NK-92 (cell line): ENCODE data around the gene ZNF747.
"Not testable (repeated sequence)": the region's sequence is repeated elsewhere in the genome, so short reads cannot be mapped to it uniquely, and the experiment has no call there.

Experiments
- DNase-seq: peaks from one replicate; lab custom pipeline; 2025; ENCODE audit not compliant: unreplicated experiment; lab: John Stamatoyannopoulos, UW

The ZNF747 gene

DNA sequence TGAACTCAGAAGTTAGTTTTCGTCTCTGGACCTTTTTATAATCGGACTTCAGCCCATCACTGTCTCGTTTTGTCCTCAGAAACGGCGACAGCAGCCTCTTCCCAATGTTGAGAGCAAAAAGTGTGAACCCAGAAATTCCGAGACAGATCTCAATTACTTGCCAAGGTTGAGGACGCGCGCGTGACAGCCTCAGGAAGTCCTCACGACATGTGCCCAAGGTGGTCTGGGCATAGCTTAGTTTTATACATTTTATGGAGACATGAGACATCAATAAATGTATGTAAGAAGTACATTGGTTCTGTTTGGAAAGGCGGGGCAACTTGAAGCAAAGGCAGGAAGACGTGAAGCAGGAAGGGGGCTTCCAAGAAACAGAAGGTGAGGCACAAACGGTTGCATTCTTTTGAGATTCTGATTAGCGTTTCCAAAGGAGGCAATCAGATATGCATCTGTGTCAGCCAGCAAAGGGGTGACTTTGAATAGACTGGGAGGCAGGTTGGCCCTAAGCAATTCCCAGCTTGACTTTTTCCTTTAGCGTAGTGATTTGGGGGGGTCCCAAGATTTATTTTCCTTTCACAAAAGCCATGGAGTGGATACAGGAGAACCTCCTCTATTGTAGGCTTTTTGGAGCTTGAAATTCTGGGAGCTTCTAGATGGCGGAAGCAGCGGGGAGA lies 583 bp upstream of the ZNF747 start:
- no peak for DNase-seq

DNA sequence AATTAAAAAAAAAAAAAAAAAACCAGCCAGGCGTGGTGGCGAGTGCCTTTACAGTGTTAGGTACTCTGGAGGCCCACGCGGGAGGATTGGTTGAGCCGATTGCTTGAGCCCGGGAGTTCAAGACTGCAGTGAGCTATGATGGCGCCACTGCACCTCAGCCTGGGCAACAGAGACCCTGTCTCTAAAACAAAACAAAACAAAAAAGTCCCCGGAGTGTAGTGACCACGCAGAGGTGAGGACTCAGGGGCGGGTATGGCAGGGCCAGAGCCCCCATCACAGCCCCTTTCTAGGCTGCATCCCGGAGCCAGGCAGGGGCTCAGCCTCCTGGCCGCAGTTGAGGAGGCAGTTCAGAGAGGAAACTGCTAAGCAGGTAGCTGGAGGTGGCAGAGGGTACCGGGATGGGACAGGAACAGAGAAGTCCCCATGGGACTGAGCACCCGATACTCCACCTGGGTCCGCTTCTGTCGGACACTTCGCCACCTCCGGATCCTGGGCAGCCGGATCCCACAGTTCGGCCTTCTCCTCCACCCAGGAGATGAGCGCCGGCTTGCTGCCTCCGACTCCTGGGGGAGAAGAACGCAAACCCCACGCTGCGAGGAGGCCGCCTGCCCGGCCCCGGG lies 800 bp downstream of the ZNF747 start:
- DNase-seq, result no peak

DNA sequence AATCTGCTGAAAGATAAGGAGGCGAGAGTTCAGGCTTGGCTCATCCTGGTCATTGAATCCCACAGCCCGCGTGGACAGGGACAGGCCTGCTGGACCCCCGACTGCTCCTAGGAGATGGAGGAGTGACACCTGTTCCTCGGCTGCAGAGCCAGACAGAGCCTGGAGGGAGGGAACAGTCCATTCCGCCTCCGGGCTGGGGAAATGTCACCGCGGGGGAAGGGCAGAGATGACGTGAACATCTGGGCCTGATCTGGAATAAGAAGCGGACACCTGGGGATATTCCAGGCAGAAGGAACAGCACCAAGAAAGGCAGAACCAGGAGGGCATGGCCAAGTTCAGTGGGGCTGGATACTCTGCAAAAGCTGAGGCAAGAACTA lies 1.5 kb downstream of the ZNF747 start:
- DNase-seq, result no peak

DNA sequence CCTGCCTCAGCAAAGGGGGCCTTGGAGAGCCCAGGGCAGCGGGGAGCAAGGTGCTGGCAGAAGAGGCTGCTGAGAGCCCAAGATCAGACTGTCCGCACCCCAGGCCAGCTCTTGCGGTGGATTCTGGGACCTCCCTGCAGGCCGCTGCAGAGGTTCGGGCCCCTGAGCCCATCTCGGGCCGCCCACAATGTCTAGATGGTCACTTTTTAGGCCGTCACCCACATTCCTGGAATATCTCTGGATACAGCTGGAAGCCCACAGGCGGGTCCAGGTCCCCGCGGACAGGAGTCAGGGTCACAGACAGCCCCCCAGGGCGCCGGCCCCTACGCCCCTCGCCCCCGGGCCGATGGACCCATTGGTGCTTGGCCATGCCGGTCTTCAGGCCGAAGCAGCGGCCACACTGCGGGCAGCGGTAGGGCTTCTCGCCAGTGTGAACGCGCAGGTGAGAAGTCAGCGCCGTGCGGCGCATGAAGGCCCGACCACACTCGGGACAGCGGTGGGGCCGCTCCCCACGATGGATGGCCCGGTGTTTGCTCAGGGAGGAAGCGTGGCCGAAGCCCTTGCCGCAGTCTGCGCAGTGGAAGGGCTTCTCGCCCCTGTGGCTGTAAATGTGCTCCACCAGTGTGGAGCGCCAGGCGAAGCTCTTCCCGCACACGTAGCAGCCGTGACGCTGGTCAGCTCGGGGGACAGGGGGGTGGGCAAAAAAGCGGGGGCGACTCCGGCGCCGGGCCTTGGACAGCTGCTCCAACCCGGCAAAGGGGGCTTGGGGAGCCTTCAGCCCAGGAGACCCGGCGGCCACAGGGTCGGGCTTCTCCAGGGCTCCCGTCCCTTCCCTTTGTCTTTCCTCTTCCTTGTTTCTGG lies 2.1 kb downstream of the ZNF747 start:
- no peak for DNase-seq

DNA sequence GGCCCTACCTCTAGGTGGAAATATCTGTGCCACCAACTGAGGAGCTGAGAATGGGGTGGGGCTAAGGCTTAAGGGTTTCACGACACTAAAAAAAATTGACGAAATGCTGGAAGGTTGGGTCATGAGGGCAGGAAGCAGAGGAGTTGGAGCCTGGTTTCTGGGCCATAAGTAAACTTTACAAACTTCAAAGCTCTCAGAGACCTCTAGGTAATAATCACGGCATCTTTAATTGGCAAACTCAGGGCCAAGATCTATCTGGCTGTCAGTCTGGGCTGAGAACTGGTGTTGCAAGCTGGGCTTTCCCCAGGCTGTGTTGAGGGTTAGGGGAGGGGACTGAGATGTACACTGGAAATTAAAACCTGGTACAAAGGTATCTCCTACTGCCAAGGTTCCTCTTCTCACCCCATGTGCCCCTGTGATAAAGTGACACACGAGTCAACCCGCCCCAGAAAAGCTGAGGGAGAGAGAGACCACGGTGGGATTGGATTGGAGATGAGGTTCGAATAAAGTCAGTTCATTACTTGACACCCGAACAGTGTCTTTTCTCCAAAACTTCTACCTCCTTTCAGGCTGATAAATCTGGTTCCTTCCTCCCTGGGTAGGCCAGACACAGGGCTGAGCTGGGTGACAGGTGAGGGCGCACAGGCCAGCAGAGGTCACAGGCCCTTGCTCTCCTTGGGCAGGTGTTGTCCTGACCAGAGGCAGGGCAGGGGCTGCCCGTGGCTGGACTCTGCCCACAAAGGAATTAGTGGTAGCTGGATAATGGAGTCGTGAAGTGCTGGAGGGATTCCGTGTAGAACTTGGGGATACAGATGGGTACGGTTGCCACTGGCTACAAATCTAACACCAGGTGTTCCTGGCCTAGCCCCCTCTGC lies 4.3 kb downstream of the ZNF747 start:
- no peak for DNase-seq

DNA sequence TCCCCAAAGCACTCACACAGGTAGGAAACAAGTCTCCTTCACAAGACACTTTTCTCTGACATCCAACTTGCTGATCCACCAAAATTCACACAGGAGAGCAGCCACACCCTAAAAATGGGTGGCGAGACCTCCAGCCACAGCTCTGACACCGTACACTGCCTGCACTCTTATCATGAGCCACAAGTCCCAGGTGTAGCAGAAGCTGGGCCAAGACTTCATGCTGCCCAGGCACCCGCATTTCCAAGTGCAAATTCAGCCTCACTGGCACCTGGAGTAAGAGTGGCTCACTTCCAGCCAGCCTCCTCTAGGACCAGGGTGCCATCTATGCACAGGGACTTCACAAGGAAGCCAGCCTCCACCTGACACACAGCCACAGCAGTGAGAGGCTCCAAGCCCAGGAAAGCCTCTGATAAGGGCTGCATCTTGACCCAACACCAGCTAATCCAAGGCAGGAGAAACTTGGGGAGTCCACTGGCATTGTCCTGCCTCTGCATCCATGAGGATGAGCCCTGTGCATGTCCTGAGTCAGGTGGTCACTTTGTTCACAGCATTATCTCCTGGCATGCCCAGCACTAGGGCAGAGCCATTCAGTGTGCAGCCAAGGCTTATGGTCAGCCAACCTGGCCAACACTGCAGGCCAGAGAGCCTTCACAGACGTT lies 5.7 kb downstream of the ZNF747 start:
- DNase-seq, result no peak

DNA sequence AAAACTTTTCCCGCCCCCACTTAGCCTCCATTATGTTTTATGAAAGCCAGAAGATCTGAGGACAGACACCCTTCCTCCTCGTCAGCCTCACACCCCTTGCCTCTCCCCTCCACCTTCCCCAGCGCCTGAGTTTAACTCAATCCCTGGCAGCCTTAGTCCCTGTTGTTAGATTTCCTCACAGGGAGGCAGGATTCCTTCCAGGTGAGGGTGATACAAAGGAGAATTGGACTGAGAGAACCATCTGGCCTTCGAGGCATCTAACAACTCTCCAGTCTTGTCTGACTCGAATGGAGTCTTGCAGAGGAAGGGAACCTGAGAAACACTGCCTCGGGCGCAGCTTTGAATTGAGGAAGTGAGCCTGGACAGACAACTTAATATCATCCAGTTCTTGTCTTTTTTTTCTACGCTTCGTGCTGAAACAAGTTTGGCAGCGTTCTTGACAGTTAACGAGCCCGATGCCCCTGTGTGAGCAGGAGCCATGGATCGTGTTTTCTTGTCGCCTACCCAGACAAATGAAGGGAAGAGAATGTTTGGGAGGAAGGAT lies 7.0 kb downstream of the ZNF747 start:
- DNase-seq, result no peak

DNA sequence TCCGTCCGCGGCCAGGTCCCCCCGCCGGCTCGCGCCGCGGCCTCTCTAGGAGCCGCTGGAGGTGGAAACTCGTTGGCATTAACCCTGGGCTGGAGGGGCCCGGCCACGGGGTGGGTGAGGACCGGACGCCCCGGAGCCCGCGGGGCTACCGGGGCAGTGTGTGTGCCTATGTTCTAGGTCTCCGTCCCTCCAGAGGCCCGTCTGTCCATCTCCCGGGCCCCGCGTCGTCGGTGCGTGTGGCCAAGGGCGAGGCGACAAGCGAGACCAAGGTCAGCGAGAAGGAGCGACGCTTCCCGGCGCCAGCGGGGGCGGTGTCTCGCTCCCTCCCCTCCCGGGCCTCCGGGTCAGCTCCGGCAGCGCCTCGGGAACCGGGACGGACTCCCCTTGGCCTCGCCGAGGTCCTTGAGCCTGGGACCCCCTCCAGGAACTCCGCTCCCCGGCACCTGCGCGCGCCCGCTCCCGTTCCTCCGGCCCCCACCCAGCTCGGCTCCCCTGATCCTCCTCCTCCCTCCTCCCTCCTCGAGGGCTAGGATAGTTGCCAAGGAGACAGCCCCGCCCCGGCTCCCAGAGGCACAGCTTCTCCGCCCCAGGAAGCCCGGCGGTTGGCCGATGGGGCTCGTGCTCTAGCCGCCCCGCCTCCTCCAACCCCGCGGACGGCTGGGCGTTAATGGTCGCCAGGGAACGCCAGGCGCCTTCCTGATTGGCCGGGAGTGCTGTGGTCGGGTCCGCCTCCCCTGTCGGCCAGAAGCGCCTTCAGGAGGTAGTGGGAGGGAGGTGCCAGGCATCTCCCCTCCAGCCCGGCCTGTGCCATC lies 7.6 kb downstream of the ZNF747 start:
- DNase-seq, result peak; percentile 21

DNA sequence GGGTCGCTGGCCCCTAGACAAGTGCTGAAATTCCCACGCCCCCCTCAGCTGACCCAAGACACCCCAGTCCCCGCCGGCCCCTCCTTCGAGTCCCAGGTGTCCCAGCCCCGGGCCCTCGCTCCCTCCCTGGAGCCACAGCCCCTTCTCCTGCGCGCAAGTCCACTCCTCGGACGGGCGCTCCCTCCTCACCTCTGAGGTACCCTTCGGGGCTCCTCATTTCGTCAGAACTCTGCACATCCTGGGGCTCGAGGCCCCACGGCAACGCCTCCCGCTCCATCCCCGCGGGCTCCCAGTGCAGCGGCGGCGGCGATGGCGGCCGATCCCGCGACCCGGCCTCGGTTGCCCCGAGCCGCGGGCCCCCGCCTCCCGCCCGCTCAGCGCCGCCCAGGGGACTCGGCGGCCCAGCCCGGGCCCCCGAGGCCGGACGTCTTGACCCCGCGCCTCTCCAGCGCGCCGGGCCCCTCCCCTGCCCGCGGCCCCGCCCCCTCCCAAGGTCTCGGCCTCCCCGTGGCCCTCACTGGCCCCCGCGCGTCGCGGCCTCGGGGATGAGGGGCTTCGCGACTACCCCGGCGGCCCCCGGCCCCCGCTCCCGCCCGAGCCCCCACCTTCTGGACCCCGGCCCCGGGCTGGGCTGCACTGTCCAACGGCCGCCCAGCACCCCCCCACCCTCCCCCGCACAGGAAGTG lies 8.4 kb downstream of the ZNF747 start, which contains the start of gene ZNF768:
Gene ZNF768, minus strand, starts transcription at position 430 of the 686 bp plus-strand sequence. Its CDS starts 153 bp downstream, at position 277.
- no peak for DNase-seq

DNA sequence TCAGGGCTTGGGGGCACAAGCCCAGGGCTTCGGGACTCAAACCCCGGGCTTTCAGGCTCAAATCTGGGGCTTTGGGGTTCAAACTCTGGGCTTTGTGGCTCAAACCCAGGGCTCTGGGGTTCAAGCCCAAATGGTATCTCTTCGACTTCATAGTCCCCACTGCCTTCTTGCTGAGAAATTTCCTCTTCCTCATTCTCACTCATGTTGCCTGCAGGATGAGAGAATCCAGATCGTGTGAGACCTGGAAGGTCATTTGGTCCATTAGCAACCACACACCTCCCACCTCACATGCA lies 8.9 kb downstream of the ZNF747 start:
- DNase-seq, result no peak

DNA sequence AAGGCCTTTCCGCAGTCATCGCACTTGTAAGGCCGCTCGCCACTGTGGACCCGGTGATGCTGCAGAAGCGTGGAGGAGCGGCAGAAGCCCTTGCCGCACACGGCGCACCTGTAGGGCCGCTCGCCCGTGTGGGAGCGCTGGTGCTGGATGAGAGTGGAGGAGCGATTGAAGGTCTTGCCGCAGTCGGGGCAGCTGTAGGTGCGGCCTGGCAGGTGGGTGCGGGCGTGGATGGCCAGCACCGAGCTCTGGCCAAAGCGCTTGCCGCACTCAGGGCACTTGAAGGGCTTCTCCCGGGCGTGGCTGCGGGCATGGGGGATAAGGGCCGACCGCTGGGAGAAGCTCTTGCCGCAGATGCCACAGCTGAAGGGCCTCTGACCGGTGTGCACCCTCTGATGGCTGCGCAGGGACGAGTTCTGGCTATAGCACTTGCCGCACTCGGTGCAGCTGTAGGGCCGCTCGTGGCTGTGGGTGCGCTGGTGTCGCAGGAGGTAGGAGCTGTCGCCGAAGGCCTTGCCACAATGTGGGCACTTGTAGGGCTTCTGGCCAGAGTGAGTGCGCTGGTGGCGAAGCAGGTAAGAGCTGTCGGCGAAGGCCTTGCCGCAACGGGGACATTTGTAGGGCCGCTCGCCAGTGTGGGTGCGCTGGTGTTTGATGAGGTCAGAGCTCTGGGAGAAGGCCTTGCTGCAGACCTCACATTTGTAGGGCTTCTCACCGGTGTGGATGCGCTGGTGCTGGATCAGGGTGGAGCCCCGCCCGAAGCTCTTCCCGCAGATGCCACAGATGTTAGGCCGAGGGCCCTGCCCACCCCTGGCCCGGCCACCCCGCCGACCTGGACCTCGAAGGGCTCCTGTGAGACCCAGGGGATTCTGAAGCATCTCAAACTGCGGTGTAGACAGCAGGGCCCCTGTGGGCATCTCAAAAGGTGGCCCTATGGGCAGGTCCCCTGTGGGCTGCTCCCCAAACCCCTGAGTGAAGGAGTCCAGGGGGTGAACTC lies 9.8 kb downstream of the ZNF747 start:
- no peak for DNase-seq

DNA sequence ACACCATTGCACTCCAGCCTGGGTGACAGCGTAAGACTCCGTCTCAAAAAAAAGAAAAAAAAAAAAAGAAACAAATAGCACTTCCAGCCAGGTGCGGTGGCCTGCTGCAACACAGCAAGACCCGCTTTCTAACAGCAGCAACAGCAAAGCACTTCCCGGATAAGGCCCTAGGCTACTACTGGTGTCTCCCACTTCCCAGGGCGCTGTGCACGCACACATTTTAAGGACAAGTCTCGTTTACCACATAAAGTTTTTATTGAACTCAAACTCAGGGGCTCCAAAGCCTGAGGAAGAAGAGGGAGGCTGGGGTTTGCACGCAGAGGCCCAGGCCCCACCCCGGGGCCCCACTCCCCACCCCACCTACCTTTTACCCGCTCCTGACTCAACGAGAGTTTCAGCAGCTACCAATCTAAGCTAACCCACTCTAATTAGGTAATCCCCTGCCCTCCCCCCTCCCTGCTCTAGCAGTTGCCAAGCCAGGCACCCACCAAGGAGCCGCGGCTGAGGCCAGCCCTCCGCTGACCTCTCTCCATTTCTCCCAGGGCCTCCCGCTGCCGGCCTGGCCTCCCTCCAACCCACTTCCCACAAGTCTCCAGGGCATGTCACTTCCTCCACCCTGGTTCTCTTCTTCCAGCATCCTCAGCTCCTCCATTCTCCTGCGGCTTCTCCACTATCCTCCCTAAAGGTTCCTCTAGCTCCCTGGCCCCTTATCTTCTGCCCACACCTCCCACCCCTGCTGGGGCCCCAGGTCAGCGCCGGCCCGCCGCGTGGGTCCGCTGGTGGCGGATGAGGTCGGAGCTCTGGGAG lies 10.7 kb downstream of the ZNF747 start:
- no peak for DNase-seq

DNA sequence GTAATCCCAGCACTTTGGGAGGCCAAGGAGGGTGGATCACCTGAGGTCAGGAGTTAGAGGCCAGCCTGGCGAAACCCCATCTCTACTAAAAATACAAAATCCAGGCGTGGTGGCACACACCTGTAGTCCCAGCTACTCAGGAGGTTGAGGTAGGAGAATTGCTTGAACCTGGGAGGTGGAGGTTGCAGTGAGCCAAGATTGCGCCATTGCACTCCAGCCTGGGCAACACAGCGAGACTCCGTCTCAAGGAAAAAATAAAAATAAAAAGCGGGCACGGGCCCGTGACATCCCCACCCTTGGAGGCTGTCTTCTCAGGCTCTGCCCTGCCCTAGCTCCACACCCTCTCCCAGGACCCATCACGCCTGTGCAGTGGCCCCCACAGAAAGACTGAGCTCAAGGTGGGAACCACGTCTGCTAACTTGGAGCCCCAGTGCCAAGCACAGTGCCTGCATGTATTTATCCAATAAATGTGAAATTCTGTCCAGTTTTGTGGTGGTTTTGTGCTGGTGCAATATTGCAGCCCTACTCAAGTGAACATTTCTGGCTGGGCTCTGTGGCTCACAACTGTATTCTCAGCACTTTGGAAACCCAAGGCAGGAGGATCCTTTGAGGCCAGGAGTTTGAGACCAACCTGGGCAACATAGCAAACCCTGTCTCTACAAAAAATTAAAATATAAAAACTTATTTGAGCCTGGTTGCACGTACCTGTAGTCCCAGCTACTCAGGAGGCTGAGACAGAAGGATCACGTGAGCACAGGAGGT lies 11.8 kb downstream of the ZNF747 start:
- not testable (repeated sequence) for DNase-seq

DNA sequence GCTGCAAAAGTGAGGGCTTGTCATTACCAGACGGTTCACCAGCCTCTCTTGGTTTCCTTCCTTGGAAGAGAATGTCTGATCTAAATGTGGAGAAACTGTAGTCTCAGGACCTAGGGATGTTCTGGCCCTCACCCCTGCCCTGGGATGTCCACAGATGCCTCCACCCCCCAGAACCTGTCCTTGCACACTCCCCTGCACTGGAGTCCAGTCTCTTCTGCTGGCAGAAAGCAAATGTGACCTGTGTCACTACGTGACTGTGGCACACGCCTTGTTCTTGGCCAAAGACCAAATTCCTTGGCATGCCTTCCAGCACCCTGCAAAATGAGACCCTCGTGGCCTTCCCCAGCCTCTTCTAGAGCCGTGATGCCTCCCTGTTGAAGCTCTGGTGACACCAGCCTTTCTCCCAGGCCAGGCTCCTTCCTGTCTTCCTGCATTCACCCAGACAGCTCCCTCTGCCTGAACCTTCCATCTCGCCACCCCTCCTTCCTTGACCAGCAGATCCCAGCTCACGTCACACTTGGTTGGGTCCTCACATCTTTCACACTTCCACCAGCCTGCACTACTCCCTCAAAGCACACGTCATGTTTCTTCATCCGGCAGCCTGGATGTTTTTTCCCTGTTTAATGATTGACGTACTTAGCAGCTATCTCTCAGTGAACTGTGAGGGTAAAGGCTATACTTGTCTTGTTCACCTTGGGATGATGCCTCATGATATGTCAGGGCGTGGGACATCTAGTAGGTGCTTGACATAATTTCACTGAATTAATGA lies 12.6 kb downstream of the ZNF747 start:
- DNase-seq, result no peak

DNA sequence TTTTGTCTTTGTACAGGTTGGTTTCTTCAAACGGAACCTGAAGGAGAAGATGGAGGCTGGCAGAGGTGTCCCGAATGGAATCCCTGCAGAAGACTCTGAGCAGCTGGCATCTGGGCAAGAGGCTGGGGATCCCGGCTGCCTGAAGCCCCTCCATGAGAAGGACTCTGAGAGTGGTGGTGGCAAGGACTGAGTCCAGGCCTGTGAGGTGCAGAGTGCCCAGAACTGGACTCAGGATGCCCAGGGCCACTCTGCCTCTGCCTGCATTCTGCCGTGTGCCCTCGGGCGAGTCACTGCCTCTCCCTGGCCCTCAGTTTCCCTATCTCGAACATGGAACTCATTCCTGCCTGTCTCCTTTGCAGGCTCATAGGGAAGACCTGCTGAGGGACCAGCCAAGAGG lies 13.2 kb downstream of the ZNF747 start:
- DNase-seq, result no peak
